Astrocyte (in vitro differentiated cells and primary cell): Measurements from ENCODE around the gene ITPRIPL1. TPM values are rescaled to one million over a fixed set of nuclear protein-coding genes. Genes with fewer than 3 reads are reported as not detected.
A peak's percentile ranks its signal among the peaks of the same experiment; 100 is the strongest.

ENCODE experiments used
- DNase-seq: peaks from one replicate; pipeline ENCODE4 v3.0.0-alpha.2; 2010; ENCODE audit warnings: low read depth
- FAIRE-seq: peaks from 2 replicates; lab custom pipeline; 2011; peaks lifted over from hg19 to GRCh38; lab: Jason Lieb, UNC
- H2AFZ ChIP-seq: 2 replicates; pipeline ENCODE4 v1.6.0; 2012; ENCODE audit warnings: low read depth, low read length, inconsistent platforms
- H3K27ac ChIP-seq: 2 replicates; pipeline ENCODE4 v1.5.1; 2011; ENCODE audit warnings: low read depth, low read length, inconsistent platforms
- H3K27me3 ChIP-seq: 2 replicates; pipeline ENCODE4 v1.6.0; 2011; ENCODE audit warnings: low read length, inconsistent platforms; ENCODE audit not compliant: insufficient read depth
- H3K36me3 ChIP-seq: 2 replicates; pipeline ENCODE4 v1.5.1; 2011; ENCODE audit warnings: low read length, inconsistent platforms; ENCODE audit not compliant: insufficient read depth
- H3K4me1 ChIP-seq: 2 replicates; pipeline ENCODE4 v1.5.1; 2011; ENCODE audit warnings: low read length, inconsistent platforms; ENCODE audit not compliant: insufficient read depth
- H3K4me2 ChIP-seq: 2 replicates; pipeline ENCODE4 v1.6.0; 2012; ENCODE audit warnings: low read length, inconsistent platforms
- H3K4me3 ChIP-seq: 2 replicates; pipeline ENCODE4 v1.5.1; 2011; ENCODE audit warnings: low read depth, mild to moderate bottlenecking, low read length, inconsistent platforms; ENCODE audit not compliant: insufficient read depth
- H3K79me2 ChIP-seq: 2 replicates; pipeline ENCODE4 v1.6.0; 2012; ENCODE audit warnings: mild to moderate bottlenecking, low read length, inconsistent platforms; ENCODE audit not compliant: insufficient read depth
- H3K9ac ChIP-seq: 2 replicates; pipeline ENCODE4 v1.6.0; 2012; ENCODE audit warnings: mild to moderate bottlenecking, low read length, inconsistent platforms
- H3K9me3 ChIP-seq: 2 replicates; pipeline ENCODE4 v1.5.1; 2012; ENCODE audit warnings: low read depth, mild to moderate bottlenecking, low read length, inconsistent platforms; ENCODE audit not compliant: insufficient read depth
- H4K20me1 ChIP-seq: 2 replicates; pipeline ENCODE4 v1.6.0; 2012; ENCODE audit warnings: low read length, inconsistent platforms; ENCODE audit not compliant: insufficient read depth
- H3K27ac Mint-ChIP-seq: one replicate; pipeline ENCODE4 v1.8.0; 2021; ENCODE audit warnings: mild to moderate bottlenecking, mixed read lengths; ENCODE audit not compliant: unreplicated experiment
- H3K27me3 Mint-ChIP-seq: one replicate; pipeline ENCODE4 v1.8.0; 2021; ENCODE audit warnings: low read depth, mixed read lengths; ENCODE audit not compliant: unreplicated experiment
- H3K36me3 Mint-ChIP-seq: one replicate; pipeline ENCODE4 v1.8.0; 2021; ENCODE audit warnings: low read depth, mixed read lengths; ENCODE audit not compliant: unreplicated experiment
- H3K4me1 Mint-ChIP-seq: one replicate; pipeline ENCODE4 v1.8.0; 2021; ENCODE audit warnings: low read depth, mixed read lengths; ENCODE audit not compliant: unreplicated experiment
- H3K4me3 Mint-ChIP-seq: one replicate; pipeline ENCODE4 v1.8.0; 2021; ENCODE audit warnings: mild to moderate bottlenecking, moderate library complexity, mixed read lengths; ENCODE audit not compliant: unreplicated experiment
- H3K9me3 Mint-ChIP-seq: one replicate; pipeline ENCODE4 v1.8.0; 2021; ENCODE audit warnings: mild to moderate bottlenecking, mixed read lengths; ENCODE audit not compliant: unreplicated experiment
- CTCF ChIP-seq: IDR thresholded peaks from 2 replicates; pipeline ENCODE4 v1.5.1; 2011; ENCODE audit warnings: low read depth, mild to moderate bottlenecking, inconsistent platforms, low read length, moderate library complexity; ENCODE audit not compliant: insufficient read depth
- EZH2 ChIP-seq: IDR thresholded peaks from 2 replicates; pipeline ENCODE4 v1.6.1; 2012; ENCODE audit warnings: mild to moderate bottlenecking, low read length, inconsistent platforms; ENCODE audit not compliant: insufficient read depth
- total RNA-seq: library from RNA; stranded (reverse); gene quantifications from 2 replicates; pipeline ENCODE4 v1.2.1, GENCODE V29; 2021

Gene ITPRIPL1
- total RNA-seq, 1 donor from 2014 or later: 0.45 TPM

GRCh38 chr2:96340493-96341414 lies 15.6 kb downstream of the ITPRIPL1 start:
- H3K9me3 ChIP-seq: no peaks in the 10 kb centered on the region
- FAIRE-seq: no peak
- H3K4me2 ChIP-seq: no peak overlapping the region
- no peaks in the 10 kb centered on the region for H3K27me3 ChIP-seq
- no peaks in the 10 kb centered on the region for H3K36me3 Mint-ChIP-seq
- H2AFZ ChIP-seq: no peak overlapping the region
- peaks cover 22% of the 10 kb centered on the region for H3K4me1 ChIP-seq
- DNase-seq: no peak
- no peak overlapping the region for H3K9ac ChIP-seq
- H3K4me3 Mint-ChIP-seq: no peak overlapping the region
- no peak overlapping the region for H3K27ac Mint-ChIP-seq
- H4K20me1 ChIP-seq: peaks cover 4% of the 10 kb centered on the region
- TF ChIP-seq EZH2: no peak
- no peak for TF ChIP-seq CTCF
- H3K4me1 Mint-ChIP-seq: peaks cover 6% of the 10 kb centered on the region
- no peak overlapping the region for H3K4me3 ChIP-seq
- H3K79me2 ChIP-seq: peaks cover 59% of the 10 kb centered on the region
- no peaks in the 10 kb centered on the region for H3K9me3 Mint-ChIP-seq
- peaks cover 10% of the 10 kb centered on the region for H3K36me3 ChIP-seq
- no peak overlapping the region for H3K27ac ChIP-seq
- no peaks in the 10 kb centered on the region for H3K27me3 Mint-ChIP-seq

DNA sequence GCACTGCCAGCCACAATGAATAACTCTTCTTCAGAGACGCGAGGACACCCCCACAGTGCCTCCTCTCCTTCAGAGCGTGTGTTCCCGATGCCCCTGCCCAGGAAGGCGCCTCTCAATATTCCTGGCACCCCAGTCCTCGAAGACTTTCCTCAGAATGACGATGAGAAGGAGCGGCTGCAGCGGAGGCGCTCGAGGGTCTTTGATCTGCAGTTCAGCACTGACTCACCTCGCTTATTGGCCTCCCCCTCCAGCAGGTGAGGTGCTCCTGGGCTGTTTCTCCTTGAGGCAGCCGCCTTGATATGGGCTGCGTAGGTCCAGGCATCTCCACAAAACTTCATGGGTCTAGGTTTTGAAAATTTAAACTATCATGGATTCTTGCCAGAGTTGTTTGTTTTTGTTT lies 16.5 kb downstream of the ITPRIPL1 start:
- Mint-ChIP-seq H3K4me3 (no peak overlapping the region), H3K4me1 (peaks cover 6% of the 10 kb centered on the region)

More for the DNA sequence above, 16.5 kb downstream of the ITPRIPL1 start:
- no peak overlapping the region for H3K9ac ChIP-seq
- no peaks in the 10 kb centered on the region for H3K27me3 Mint-ChIP-seq
- no peaks in the 10 kb centered on the region for H3K9me3 ChIP-seq
- peaks cover 16% of the 10 kb centered on the region for H3K4me1 ChIP-seq
- TF ChIP-seq EZH2 (no peak), CTCF (no peak)
- no peaks in the 10 kb centered on the region for H3K27me3 ChIP-seq
- H3K4me3 ChIP-seq: no peak overlapping the region
- peaks cover 4% of the 10 kb centered on the region for H4K20me1 ChIP-seq
- no peak overlapping the region for H2AFZ ChIP-seq
- no peak overlapping the region for H3K27ac Mint-ChIP-seq
- DNase-seq (no peak), FAIRE-seq (no peak)
- peaks cover 55% of the 10 kb centered on the region for H3K79me2 ChIP-seq
- H3K9me3 Mint-ChIP-seq: no peaks in the 10 kb centered on the region
- H3K4me2 ChIP-seq: peak overlapping the region; percentile 42
- H3K36me3 Mint-ChIP-seq: no peaks in the 10 kb centered on the region
- H3K27ac ChIP-seq: no peak overlapping the region
- H3K36me3 ChIP-seq: peaks cover 10% of the 10 kb centered on the region
